WERI-Rb-1 (cell line): ENCODE measurements around the gene SRRM5.
"Not testable (repeated sequence)": the region's sequence is repeated elsewhere in the genome, so short reads cannot be mapped to it uniquely, and the experiment has no call there.

Experiments used
- DNase-seq: peaks from one replicate; pipeline ENCODE4 v3.0.0-alpha.2; 2020
- H3K27ac ChIP-seq: fragments of 250-450 bp; sonication (Bioruptor Pico); 2 replicates; pipeline ENCODE4 v1.5.1; 2020; ENCODE audit warnings: mild to moderate bottlenecking, moderate library complexity
- H3K27me3 ChIP-seq: fragments of 250-450 bp; sonication (Bioruptor Pico); 2 replicates; pipeline ENCODE4 v1.5.1; 2021; ENCODE audit warnings: mild to moderate bottlenecking, low read depth, moderate library complexity; ENCODE audit not compliant: insufficient read depth, severe bottlenecking
- H3K36me3 ChIP-seq: fragments of 250-450 bp; sonication (Bioruptor Pico); 2 replicates; pipeline ENCODE4 v1.5.1; 2020; ENCODE audit warnings: mild to moderate bottlenecking, moderate library complexity
- H3K4me3 ChIP-seq: 2 replicates; pipeline ENCODE4 v1.5.1; 2011; ENCODE audit warnings: low read depth, mild to moderate bottlenecking, control low read depth, low read length
- H3K9me3 ChIP-seq: fragments of 250-450 bp; sonication (Bioruptor Pico); 2 replicates; pipeline ENCODE4 v1.5.1; 2021; ENCODE audit warnings: mild to moderate bottlenecking, moderate library complexity; ENCODE audit not compliant: severe bottlenecking
- TF ChIP-seq, protein P1 (sequence below): IDR thresholded peaks from 2 replicates; pipeline ENCODE4 v1.5.1; 2011; ENCODE audit warnings: low read depth, mild to moderate bottlenecking, control low read depth, inconsistent platforms, low read length

SRRM5 gene

DNA sequence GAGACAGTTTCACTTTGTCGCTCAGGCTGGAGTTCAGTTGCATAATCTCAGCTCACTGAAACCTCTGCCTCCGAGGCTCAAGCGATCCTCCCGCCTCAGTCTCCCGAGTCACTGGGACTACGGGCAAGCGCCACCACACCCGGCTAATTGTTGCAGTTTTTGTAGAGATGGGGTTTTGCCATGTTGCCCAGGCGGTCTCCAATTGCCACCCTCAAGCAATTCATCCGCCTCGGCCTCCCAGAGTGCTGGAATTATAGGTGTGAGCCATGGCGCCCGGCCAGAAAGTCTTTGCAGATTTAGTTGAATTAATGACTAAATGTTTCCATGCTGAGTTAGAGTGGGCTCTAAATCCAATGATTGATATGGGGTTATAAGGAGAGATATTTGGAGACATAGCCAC, 32.3 kb downstream of the SRRM5 start:
- DNase-seq: no peak
- Histone ChIP-seq H3K36me3 (no peaks in the 10 kb centered on the region), H3K27ac (no peak overlapping the region), H3K4me3 (no peak overlapping the region), H3K9me3 (no peaks in the 10 kb centered on the region), H3K27me3 (no peaks in the 10 kb centered on the region)
- TF ChIP-seq, protein P1, sequence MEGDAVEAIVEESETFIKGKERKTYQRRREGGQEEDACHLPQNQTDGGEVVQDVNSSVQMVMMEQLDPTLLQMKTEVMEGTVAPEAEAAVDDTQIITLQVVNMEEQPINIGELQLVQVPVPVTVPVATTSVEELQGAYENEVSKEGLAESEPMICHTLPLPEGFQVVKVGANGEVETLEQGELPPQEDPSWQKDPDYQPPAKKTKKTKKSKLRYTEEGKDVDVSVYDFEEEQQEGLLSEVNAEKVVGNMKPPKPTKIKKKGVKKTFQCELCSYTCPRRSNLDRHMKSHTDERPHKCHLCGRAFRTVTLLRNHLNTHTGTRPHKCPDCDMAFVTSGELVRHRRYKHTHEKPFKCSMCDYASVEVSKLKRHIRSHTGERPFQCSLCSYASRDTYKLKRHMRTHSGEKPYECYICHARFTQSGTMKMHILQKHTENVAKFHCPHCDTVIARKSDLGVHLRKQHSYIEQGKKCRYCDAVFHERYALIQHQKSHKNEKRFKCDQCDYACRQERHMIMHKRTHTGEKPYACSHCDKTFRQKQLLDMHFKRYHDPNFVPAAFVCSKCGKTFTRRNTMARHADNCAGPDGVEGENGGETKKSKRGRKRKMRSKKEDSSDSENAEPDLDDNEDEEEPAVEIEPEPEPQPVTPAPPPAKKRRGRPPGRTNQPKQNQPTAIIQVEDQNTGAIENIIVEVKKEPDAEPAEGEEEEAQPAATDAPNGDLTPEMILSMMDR: no peak

DNA sequence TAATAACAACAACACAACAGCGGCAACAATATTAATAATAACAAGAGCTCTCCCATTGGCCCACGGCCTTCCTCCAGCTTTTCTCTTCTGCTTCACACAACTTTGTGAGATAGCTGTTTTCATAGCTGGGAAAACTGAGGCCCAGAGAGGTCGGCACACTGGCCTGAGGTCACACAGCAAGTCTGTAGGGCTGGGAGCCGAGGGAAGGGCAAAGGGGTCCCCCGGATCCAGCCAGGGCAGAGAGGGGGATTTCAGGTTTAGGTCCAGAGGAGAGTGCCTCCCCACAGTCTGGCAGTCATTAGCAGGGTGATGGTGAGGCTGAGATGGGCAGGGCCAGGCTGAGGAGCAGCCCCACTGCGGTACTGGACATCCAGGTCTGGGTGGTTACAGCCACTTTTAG, 36.7 kb downstream of the SRRM5 start:
- DNase-seq: no peak
- TF ChIP-seq, protein P1: no peak
- Histone ChIP-seq H3K9me3 (no peaks in the 10 kb centered on the region), H3K27me3 (no peaks in the 10 kb centered on the region), H3K4me3 (no peak overlapping the region), H3K27ac (no peak overlapping the region), H3K36me3 (no peaks in the 10 kb centered on the region)

DNA sequence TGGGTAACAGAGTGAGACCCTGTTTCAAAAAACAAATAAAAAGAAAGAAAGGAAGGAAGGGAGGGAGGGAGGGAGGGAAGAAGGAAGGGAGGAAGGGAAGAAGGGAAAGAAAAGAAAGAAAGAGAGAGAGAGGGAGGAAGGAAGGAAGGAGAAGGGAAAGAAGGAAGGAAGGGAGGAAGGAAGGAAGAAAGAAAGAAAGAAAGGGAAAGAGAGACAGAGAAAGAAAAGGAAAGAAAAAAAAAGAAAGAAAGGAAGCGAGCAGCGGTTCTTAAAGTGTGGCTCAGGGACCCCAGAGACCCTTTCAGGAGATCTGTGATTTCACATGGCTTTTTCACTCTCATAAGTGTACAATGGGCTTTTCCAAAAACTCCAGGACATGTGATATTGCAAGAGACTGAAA, 37.6 kb downstream of the SRRM5 start:
- DNase-seq: no peak
- Histone ChIP-seq H3K27me3 (no peaks in the 10 kb centered on the region), H3K27ac (no peak overlapping the region), H3K9me3 (no peaks in the 10 kb centered on the region), H3K4me3 (no peak overlapping the region), H3K36me3 (no peaks in the 10 kb centered on the region)
- TF ChIP-seq, protein P1: no peak

GRCh38 chr19:43650276-43650675, 38.4 kb downstream of the SRRM5 start:
- H3K36me3 ChIP-seq, H3K27me3 ChIP-seq, H3K27ac ChIP-seq, H3K9me3 ChIP-seq, H3K4me3 ChIP-seq, DNase-seq: not testable (repeated sequence)

- TF ChIP-seq, protein P1: peak; percentile 75
- Histone ChIP-seq H3K27ac (peak overlapping the region; percentile 72), H3K27me3 (no peaks in the 10 kb centered on the region), H3K4me3 (peak overlapping the region; percentile 57), H3K36me3 (no peaks in the 10 kb centered on the region), H3K9me3 (no peaks in the 10 kb centered on the region)
- DNase-seq: peak; percentile 77
Observed at GRCh38 chr19:43651758-43652545, 40.1 kb downstream of the SRRM5 start.

DNA sequence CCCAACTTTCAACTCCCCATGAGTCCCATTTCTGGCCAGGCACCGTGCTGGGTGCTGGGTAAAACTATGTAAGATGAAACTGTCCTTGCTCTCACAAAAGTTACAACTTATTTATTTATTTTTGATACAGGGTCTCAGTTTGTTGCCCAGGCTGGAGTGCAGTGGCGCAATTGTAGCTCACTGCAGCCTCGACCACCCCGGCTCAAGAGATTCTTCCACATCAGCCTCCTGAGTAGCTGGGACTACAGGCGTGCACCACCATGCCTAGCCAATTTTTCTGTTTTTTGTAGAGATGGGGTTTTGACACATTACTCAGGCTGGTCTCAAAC, 40.6 kb downstream of the SRRM5 start:
- Histone ChIP-seq H3K36me3 (no peaks in the 10 kb centered on the region), H3K27ac (peak overlapping the region; percentile 72; the same call in 1 of the 2 replicates), H3K27me3 (no peaks in the 10 kb centered on the region), H3K4me3 (no peak overlapping the region), H3K9me3 (no peaks in the 10 kb centered on the region)
- TF ChIP-seq, protein P1: no peak
- no peak for DNase-seq
